ENCODE results near the gene AGXT.

Gene AGXT

DNA sequence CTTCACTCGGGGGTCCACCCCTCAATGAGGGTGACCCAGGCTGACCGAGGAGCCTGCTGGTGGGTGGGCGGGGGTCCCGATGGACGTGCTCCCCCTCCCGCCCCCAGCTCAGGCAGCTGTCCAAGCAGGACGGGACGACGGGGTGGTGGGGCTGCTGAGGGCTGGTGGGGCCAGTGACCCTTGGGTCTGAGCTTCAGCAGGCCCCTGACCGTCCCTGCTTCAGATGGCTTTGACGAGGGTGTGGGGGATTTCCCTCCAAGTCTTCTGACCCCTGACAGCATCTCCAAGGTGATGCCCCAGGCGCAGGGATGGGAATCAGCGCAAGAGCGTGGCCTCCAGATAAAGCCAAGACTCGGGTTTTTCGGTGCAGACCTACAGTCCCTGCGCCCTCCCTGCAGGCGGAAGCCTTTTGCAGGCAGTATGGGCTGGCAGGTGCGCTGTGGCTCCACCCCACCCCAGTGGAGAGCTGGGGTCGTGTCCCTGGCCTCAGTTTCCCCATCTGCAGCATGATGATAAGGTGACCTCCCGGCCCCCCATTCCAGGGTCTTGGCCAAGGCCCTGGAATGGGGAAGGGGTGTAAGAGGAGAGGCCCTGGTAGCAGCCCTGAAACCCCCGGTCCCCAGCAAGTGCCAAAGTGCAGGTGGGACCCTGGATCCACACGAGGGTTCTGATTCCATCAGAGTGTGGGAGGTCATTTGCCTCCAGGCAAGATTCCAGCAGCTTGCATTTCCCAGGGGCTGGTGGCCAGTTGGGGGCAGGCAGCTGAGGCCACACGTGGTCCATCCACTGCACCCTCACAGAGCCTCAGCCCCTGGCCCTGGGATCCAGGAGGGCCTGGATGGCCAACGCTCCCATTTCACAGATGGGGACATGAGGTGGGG is 46.3 kb downstream of the AGXT start:
- no peak for DNase-seq (ENCODE audit: low read depth in 2 of 2)

DNA sequence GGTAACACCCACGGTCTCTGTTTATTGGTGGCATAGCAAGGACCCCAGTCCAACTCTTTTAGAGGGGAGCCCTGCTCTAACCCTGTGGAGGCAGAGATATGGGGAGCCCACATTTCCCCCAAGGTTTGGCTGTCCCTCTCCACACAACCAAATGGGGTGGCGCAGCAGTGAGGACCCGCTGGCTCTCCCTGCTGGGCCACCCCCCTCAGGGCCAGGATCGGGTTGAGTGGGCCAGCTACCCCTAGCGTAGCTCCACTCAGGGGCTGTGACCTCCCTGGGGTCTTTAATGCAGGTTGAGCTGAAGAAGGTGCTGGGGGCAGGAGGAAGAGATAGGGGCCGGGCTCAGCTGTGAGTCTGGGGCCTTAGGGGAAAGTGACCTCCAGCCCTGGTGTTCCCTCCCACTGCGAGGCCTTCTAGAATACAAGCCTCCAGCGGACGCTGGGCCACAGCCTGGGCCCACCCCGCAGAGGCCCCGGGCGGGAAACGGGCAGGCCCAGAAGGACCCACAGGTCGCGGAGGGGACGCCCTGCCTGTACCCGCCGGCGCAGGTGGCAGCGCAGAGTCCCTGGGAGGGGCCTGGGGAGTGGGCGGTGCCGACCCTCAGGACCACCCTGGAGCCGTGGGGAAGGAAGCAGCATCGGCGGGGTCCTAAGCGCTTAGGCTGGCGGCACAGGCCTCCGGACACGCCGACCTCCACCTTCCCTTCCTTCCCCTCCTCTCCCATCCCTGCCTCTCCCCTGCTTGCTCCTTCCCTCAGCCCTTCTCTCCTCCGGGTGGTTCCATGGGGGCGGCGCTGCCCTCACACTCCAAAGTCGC is 47.1 kb downstream of the AGXT start:
- DNase-seq (ENCODE audit: low read depth in 2 of 2), result no peak

GRCh38 chr2:240916571-240917008 is 48.0 kb downstream of the AGXT start:
- DNase-seq (ENCODE audit: low read depth in 2 of 2), result no peak

- no peak for DNase-seq (ENCODE audit: low read depth in 2 of 2)
Measured at GRCh38 chr2:240917009-240917683, 48.5 kb downstream of the AGXT start.

GRCh38 chr2:240917684-240918257 is 49.1 kb downstream of the AGXT start:
- DNase-seq (ENCODE audit: low read depth in 2 of 2), result no peak

- DNase-seq (ENCODE audit: low read depth in 2 of 2), result no peak
Measured at GRCh38 chr2:240918258-240919091, 49.9 kb downstream of the AGXT start.

DNA sequence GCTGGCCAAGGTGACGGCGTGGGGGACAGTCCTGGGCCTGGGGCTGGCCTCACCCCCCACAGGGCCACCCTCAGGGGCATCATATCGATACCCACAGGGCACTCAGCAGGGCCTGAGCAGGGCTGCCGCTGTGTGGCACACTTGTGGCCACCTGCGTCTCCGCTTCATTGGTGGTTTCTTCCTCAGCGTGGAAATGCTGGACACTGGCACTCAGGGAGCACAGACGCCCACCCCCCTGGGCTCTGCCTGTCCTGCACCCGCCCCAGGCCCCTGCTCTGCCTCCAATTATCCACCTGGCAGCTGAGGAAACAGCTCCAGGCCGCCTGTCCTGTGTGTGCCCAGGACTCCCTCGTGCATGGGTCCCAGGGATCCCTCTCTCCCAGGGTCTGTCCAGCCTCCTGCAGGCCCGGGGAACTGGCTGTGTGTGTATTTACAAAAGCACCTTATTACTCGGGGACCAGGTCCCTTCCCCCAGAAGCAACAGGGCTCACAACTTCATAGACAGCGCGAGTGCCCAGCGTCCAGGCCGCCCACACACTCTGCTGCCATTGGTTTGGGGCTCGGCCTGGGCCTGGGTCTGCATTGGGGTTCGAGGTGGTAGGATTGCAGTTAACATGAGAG is 50.6 kb downstream of the AGXT start:
- no peak for DNase-seq (ENCODE audit: low read depth in 2 of 2)

DNA sequence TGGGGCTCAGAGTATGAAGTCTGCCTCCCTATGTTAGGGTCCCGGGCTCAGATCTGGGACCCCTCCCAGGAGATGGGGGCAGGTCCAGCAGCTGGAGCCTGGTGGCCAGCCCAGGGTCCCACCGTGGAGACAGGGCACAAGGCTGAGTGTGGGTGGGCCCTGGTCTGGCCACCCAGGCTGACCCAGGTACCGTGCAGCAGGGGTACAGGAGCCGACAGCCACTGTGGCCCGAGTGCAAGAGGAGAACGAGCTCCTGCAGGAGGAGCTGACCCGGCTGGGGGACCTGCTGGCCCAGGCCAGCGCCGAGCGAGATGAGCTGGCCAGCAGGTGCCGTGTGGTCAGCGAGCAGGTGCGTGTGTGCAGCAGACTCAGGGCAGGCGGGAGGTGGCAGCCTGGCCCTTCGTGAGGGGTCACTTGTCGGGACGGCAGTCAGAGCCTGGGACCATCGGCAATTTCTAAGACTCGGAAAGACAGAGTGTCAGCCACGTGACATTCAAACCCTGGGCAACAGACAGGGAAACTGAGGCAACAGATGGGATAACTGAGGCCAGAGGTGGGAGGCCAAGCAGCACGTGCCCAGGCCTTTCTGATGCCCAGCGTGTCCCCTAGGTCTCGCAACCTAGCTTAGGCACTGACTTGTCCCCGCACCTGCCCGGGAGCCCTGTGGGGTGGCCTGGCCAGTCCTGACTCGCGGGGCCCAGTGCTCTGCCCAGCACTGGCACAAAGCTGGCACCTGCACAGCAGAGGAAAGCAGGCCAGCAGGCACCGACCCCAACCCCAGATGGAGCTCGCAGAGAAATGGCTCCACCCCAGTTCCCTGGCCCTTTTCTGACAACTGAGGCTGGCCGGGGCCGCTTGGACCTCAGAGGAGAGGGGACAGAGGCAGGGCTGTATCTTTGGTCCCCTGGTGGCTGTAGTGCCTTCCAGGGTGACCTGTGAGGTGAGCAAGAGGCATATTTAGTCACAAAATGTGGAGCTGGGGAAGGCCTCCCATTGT is 51.5 kb downstream of the AGXT start:
- DNase-seq (ENCODE audit: low read depth in 2 of 2), result no peak

DNA sequence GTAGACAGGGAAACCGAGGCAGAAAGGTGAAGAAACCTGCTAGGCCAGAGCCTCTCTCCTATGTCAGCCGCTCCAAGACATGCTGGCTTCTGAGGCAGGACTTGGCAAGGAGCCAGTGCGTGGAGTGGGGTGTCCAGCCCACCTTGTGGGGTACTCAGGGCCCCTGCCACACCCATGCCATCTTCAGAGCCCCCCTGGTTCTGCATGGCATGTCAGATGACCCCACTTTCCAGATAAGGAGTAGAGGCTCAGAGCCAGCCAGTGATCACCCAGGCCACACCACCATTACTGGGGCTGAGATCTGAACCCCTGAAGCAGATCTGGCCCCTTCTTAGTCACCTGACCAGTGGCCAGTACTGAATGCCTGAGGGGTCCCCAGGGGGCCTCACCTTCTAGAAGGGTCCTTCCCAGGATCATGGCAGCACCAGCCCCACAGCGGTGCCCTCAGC is 52.2 kb downstream of the AGXT start:
- DNase-seq (ENCODE audit: low read depth in 2 of 2), result no peak

- DNase-seq (ENCODE audit: low read depth in 2 of 2), result no peak
Measured at GRCh38 chr2:240921311-240921994, 52.8 kb downstream of the AGXT start.

GRCh38 chr2:240921995-240922244 is 53.3 kb downstream of the AGXT start:
- DNase-seq (ENCODE audit: low read depth in 2 of 2), result no peak

- no peak for DNase-seq (ENCODE audit: low read depth in 2 of 2)
Measured at GRCh38 chr2:240922245-240922981, 53.8 kb downstream of the AGXT start.

- DNase-seq (ENCODE audit: low read depth in 2 of 2), result no peak
Measured at GRCh38 chr2:240922982-240923537, 54.4 kb downstream of the AGXT start.

DNA sequence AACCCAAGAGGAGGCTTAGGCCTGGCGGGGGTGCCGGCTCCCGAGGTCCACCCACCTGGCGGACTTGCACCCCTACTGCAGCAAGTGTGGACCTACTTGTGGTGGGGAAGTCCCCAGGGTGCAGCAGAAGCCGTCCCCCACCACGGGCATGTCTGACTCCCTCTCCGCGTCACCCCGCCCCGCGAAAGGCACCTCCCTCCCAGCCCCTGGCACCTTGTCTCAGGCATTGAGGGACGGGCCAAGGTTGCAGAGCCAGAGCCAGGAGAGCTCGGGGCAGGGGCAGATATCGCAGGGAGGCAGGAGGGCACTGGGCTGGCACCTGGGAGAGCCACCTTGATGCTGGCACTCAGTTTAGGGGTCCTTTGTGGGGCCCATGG is 56.6 kb downstream of the AGXT start:
- DNase-seq (ENCODE audit: low read depth in 2 of 2), result no peak

GRCh38 chr2:240925568-240926515 is 57.2 kb downstream of the AGXT start:
- no peak for DNase-seq (ENCODE audit: low read depth in 2 of 2)

DNA sequence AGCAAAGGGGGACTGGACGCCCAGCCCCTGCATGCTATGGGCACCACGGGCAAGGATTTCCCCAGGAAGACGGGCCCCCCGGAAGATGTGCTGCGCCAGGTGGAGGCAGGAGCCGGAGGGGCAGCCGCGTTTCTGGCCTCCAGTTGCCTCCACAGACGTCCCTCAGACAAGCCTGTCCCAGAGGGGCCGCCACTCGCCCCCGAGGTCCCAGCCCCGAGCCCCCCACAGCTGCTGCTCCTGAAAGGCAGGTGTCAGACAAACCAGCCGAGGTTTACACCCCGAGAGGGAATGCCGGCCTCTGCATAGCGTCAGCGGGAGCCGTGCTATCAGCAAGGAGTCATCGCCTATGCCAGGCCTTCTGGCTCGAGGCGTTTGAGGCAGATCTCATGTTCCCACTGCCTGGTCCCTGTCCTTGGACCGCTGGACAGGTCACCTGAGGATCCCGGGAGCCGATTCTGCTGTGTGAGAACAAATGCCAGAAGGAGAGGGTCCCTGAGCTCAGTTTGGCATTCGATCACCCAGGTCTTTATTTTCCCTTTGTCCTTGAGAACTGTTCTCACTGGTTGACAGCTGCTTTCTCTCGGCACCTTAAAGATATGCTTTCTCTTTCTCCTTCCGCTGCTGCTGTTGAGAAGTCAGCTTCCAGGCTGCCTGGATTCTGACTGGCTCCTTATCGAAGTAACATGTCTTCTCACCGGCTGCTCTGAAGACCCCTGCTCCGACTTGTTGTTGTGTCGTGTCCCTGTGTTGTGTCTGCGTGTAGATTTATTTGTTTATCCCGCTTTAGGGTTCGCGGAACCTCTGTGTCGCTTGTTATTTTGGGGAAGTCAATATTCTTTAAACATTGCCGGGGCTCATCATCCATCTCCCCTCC is 58.1 kb downstream of the AGXT start:
- no peak for DNase-seq (ENCODE audit: low read depth in 2 of 2)
